Muscle layer of colon (tissue), 2 donors: ENCODE results near the gene AFAP1.

Experiments used
- H3K27ac ChIP-seq: one replicate; pipeline ENCODE4 v1.7.0; 2013; ENCODE audit warnings: low read depth, mild to moderate bottlenecking, low read length, moderate library complexity
- H3K27me3 ChIP-seq, 2 donors: one replicate each; pipeline ENCODE4 v1.7.0; 2013; ENCODE audit warnings: low read length in 2 of 2, mild to moderate bottlenecking in 2 of 2; ENCODE audit not compliant: insufficient read depth in 2 of 2, control insufficient read depth in 1 of 2
- H3K36me3 ChIP-seq: one replicate; pipeline ENCODE4 v1.7.0; 2013; ENCODE audit warnings: mild to moderate bottlenecking, low read length; ENCODE audit not compliant: insufficient read depth
- H3K4me1 ChIP-seq: one replicate; pipeline ENCODE4 v1.7.0; 2013; ENCODE audit warnings: mild to moderate bottlenecking, low read length; ENCODE audit not compliant: insufficient read depth
- H3K4me3 ChIP-seq, 2 donors: one replicate each; pipeline ENCODE4 v1.7.0; 2013; ENCODE audit warnings: low read length in 2 of 2, low read depth in 1 of 2, mild to moderate bottlenecking in 1 of 2, moderate library complexity in 1 of 2
- H3K9ac ChIP-seq: one replicate; pipeline ENCODE4 v1.7.0; 2013; ENCODE audit warnings: low read length
- H3K9me3 ChIP-seq: one replicate; pipeline ENCODE4 v1.7.0; 2013; ENCODE audit warnings: mild to moderate bottlenecking, low read length
- donor health status: abdominal sarcoma.
- donor health status: Adenocarcinoma of cecum.

The AFAP1 gene

DNA sequence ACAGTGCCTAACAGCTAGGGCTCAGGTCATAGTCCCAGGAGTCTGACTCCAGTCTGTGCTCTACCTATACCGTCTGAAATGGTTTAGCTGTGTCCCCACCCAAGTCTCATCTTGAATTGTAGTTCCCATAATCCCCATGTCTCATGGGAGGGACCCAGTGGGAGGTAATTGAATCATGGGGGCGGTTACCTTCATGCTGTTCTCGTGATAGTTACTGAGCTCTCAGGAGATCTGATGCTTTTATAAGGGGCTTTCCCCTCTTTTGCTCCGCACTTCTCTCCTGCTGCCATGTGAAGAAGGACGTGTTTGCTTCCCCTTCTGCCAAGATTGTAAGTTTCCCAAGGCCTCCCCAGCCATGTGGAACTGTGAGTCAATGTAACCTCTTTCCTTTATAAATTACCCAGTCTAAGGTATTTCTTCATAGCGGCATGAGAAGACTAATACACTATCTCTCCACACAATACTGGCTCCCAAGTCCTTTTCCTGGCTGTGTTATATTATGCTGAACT lies 110.8 kb downstream of the AFAP1 start:
- Histone ChIP-seq H3K4me3 (no peak overlapping the region), H3K9me3 (no peaks in the 10 kb centered on the region), H3K36me3 (peaks cover 22% of the 10 kb centered on the region), H3K27ac (peak overlapping the region; percentile 66), H3K4me1 (peaks cover 42% of the 10 kb centered on the region), H3K9ac (no peak overlapping the region), H3K27me3 (no peaks in the 10 kb centered on the region)

DNA sequence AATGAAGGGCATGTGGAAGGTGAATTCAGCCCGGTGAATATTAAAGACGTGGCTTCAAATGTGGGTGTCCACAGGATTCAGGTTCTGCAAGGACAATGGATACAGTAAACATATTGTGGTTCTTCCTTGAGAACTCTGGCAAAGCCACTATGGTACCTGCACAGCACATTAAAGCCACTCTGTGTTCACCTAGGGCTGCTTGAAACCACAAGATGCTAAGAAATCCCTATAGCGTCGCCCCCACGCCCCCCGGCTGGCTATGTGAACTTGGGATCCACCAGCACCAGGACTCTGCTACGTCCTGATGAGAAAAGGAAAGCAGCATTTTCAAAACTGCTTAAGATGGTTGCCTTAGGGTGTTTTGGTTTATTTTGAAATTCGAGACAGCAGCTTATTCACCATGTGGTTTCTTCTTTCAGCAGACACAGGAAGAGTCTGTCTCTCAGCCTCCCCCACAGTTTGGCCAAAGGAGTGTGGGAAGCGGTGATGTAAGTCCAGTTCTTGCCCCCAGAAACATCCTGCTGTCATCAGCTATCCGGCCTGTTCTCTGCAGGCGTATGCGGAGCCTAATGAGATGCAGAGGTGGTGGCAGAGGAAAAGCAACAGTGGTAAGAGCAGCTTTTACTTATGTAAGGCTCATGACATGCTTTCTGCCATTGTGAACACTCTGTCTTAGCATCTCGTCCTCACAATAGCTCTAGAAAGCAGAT lies 111.5 kb downstream of the AFAP1 start:
- Histone ChIP-seq H3K36me3 (peaks cover 22% of the 10 kb centered on the region), H3K4me1 (peaks cover 49% of the 10 kb centered on the region), H3K27me3 (no peaks in the 10 kb centered on the region), H3K9ac (no peak overlapping the region), H3K27ac (peak overlapping the region; percentile 53), H3K9me3 (no peaks in the 10 kb centered on the region), H3K4me3 (peak overlapping the region in 1 of 2 donors; percentile 8)

GRCh38 chr4:7827566-7827965 lies 112.1 kb downstream of the AFAP1 start:
- Histone ChIP-seq H3K4me1 (peaks cover 53% of the 10 kb centered on the region), H3K4me3 (no peak overlapping the region)

DNA sequence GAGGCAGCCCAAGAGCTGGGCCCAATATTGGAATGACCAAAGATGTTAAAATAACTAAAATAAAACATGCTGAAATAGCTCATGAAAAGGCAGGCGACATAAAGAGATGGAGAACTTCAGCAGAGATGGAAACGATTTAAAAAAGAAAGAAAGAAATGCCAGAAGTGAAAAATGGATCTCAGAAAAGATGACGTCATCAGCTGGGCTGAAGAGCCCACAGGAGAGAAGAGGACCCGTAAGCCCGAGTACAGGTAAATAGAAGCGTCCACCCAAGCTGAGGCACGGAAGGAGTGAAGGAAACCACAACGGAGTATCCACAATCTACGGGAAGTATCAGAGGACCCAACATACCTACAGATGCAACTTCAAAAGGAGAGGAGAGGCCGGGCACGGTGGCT lies 112.8 kb downstream of the AFAP1 start:
- Histone ChIP-seq H3K4me1 (peaks cover 58% of the 10 kb centered on the region), H3K4me3 (no peak overlapping the region), H3K9ac (no peak overlapping the region), H3K9me3 (no peaks in the 10 kb centered on the region), H3K27me3 (no peaks in the 10 kb centered on the region), H3K36me3 (peaks cover 18% of the 10 kb centered on the region), H3K27ac (no peak overlapping the region)

More at GRCh38 chr4:7827566-7827965, 112.1 kb downstream of the AFAP1 start:
- H3K27me3 ChIP-seq = no peaks in the 10 kb centered on the region
- no peaks in the 10 kb centered on the region for H3K9me3 ChIP-seq
- H3K9ac ChIP-seq = no peak overlapping the region
- peaks cover 22% of the 10 kb centered on the region for H3K36me3 ChIP-seq
- H3K27ac ChIP-seq = peak overlapping the region; percentile 53

- Histone ChIP-seq H3K36me3 (peaks cover 15% of the 10 kb centered on the region), H3K27ac (no peak overlapping the region), H3K4me3 (no peak overlapping the region), H3K9ac (no peak overlapping the region), H3K4me1 (peaks cover 63% of the 10 kb centered on the region), H3K27me3 (no peaks in the 10 kb centered on the region), H3K9me3 (no peaks in the 10 kb centered on the region)
These were observed 113.3 kb downstream of the AFAP1 start for GRCh38 chr4:7826176-7826908.

GRCh38 chr4:7824218-7824617 lies 115.4 kb downstream of the AFAP1 start:
- Histone ChIP-seq H3K9me3 (no peaks in the 10 kb centered on the region), H3K27me3 (no peaks in the 10 kb centered on the region), H3K27ac (peak overlapping the region; percentile 40), H3K36me3 (peaks cover 15% of the 10 kb centered on the region), H3K4me1 (peaks cover 66% of the 10 kb centered on the region), H3K9ac (peak overlapping the region; percentile 12), H3K4me3 (no peak overlapping the region)

DNA sequence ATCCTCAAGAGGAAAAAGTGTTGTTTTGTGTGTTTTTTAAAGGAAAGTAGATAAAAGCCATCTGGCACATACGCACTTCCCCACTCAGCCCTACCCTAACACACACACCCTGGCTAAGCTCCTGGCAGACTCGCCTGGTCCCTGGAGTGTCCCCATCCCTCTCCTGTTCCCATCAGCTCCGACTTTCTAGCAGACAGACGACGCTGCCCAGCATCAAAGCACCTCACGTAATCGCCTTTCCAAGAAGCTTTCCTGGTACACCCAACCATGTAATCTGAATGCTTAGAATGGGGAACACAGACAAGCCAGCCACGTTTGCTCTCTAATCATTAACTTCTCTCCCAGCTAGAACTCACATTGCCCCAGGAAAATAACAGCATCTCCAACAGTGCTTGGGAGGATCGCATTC lies 116.2 kb downstream of the AFAP1 start:
- peaks cover 58% of the 10 kb centered on the region for H3K4me1 ChIP-seq
- H3K4me3 ChIP-seq = no peak overlapping the region
- peaks cover 17% of the 10 kb centered on the region for H3K36me3 ChIP-seq
- no peaks in the 10 kb centered on the region for H3K9me3 ChIP-seq
- H3K27me3 ChIP-seq = no peaks in the 10 kb centered on the region
- H3K9ac ChIP-seq = peak overlapping the region; percentile 12
- H3K27ac ChIP-seq = peak overlapping the region; percentile 40

- Histone ChIP-seq H3K4me3 (no peak overlapping the region), H3K4me1 (peaks cover 58% of the 10 kb centered on the region), H3K9ac (no peak overlapping the region), H3K27me3 (no peaks in the 10 kb centered on the region), H3K9me3 (no peaks in the 10 kb centered on the region), H3K36me3 (peaks cover 16% of the 10 kb centered on the region), H3K27ac (peak overlapping the region; percentile 40)
These were observed 116.8 kb downstream of the AFAP1 start for GRCh38 chr4:7822877-7823276.

DNA sequence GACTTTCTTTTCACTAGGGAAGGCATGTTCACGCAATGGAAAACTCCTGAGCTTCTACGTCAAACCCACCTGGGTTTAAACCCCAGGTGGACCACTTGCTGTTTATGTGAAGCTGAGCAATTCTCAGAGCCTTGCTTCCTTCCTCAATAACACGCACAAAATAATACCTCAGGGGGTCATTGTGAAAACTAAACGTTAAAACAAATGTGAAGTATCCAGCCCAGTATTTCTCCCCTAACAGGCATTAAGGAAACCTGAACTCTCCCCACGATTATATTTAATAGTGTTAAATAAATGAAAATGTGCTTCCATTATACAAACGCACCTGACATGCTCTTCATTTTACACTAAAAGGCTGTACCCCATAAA lies 117.5 kb downstream of the AFAP1 start:
- Histone ChIP-seq H3K9me3 (no peaks in the 10 kb centered on the region), H3K27ac (peak overlapping the region; percentile 69), H3K36me3 (peaks cover 17% of the 10 kb centered on the region), H3K4me3 (no peak overlapping the region), H3K27me3 (no peaks in the 10 kb centered on the region), H3K9ac (peak overlapping the region; percentile 28), H3K4me1 (peaks cover 57% of the 10 kb centered on the region)

- no peaks in the 10 kb centered on the region for H3K27me3 ChIP-seq
- H3K9ac ChIP-seq = peak overlapping the region; percentile 28
- H3K36me3 ChIP-seq = peaks cover 17% of the 10 kb centered on the region
- H3K27ac ChIP-seq = peak overlapping the region; percentile 69
- peaks cover 57% of the 10 kb centered on the region for H3K4me1 ChIP-seq
- H3K9me3 ChIP-seq = no peaks in the 10 kb centered on the region
- no peak overlapping the region for H3K4me3 ChIP-seq
These were observed 118.2 kb downstream of the AFAP1 start for GRCh38 chr4:7821245-7822136.
